ENCODE data around the gene MTUS2.

GRCh38 chr13:29454931-29455481 is 634.9 kb downstream of the MTUS2 start:
- TF ChIP-seq CTCF (IDR thresholded peaks at IDR 0.05 in 2 of 3, conservative IDR thresholded peaks at IDR 0.05 in 1 of 3; ENCODE audit: control insufficient read depth in 2 of 3, extremely low read depth in 1 of 3, insufficient read depth in 1 of 3, low read depth in 3 of 3, low read length in 3 of 3): peak; percentile 46 to 66 (median 63)
- no peak for TF ChIP-seq ETV6 (conservative IDR thresholded peaks at IDR 0.05 in 1 of 2, IDR thresholded peaks at IDR 0.05 in 1 of 2; ENCODE audit: borderline replicate concordance in 1 of 2, low read depth in 1 of 2)
- no peak for TF ChIP-seq MLLT1 (IDR thresholded peaks at IDR 0.05)
- TF ChIP-seq POLR2AphosphoS5 (IDR thresholded peaks at IDR 0.05; ENCODE audit: low read length): no peak
- no peak for TF ChIP-seq CREB1 (IDR thresholded peaks at IDR 0.05; ENCODE audit: low read depth)
